Left forelimb (tissue), 1 donor: ENCODE data around the gene PTPRN2.
"Not testable (repeated sequence)": the region's sequence is repeated elsewhere in the genome, so short reads cannot be mapped to it uniquely, and the experiment has no call there.

Source experiments
- DNase-seq: peaks from one replicate; pipeline ENCODE4 v3.0.0-alpha.2; 2018; ENCODE audit warnings: low spot score

The PTPRN2 gene

GRCh38 chr7:157715071-157715937 is 872.3 kb downstream of the PTPRN2 start:
- DNase-seq, result no peak

- no peak for DNase-seq
These were observed 873.2 kb downstream of the PTPRN2 start for GRCh38 chr7:157714166-157715070.

GRCh38 chr7:157713591-157713990 is 874.0 kb downstream of the PTPRN2 start:
- DNase-seq, result no peak

- no peak for DNase-seq
These were observed 874.9 kb downstream of the PTPRN2 start for GRCh38 chr7:157712666-157713235.

- no peak for DNase-seq
These were observed 876.2 kb downstream of the PTPRN2 start for GRCh38 chr7:157711353-157711888.

- DNase-seq, result no peak
These were observed 877.2 kb downstream of the PTPRN2 start for GRCh38 chr7:157710396-157710795.

GRCh38 chr7:157709531-157710251 is 877.9 kb downstream of the PTPRN2 start:
- DNase-seq, result no peak

- no peak for DNase-seq
These were observed 878.7 kb downstream of the PTPRN2 start for GRCh38 chr7:157708919-157709295.

- DNase-seq, result no peak
These were observed 879.4 kb downstream of the PTPRN2 start for GRCh38 chr7:157707983-157708918.

- no peak for DNase-seq
These were observed 883.3 kb downstream of the PTPRN2 start for GRCh38 chr7:157704365-157704764.

GRCh38 chr7:157703534-157704195 is 884.0 kb downstream of the PTPRN2 start:
- peak; percentile 47 for DNase-seq

- DNase-seq, result peak; percentile 25
These were observed 884.5 kb downstream of the PTPRN2 start for GRCh38 chr7:157703131-157703530.

GRCh38 chr7:157702311-157703023 is 885.2 kb downstream of the PTPRN2 start:
- peak; percentile 25 for DNase-seq

GRCh38 chr7:157701395-157702180 is 886.0 kb downstream of the PTPRN2 start:
- not testable (repeated sequence) for DNase-seq

GRCh38 chr7:157700231-157701005 is 887.2 kb downstream of the PTPRN2 start:
- DNase-seq, result peak; percentile 45

- peak; percentile 20 for DNase-seq
These were observed 888.1 kb downstream of the PTPRN2 start for GRCh38 chr7:157699357-157700013.

- not testable (repeated sequence) for DNase-seq
These were observed 890.3 kb downstream of the PTPRN2 start for GRCh38 chr7:157697287-157697686.
